Activated effector memory CD4-positive, alpha-beta T cell treated with anti-CD3 and anti-CD28 coated beads, Interleukin-2, amount 50 U/mL, for 16 hours (primary cell): Measurements from ENCODE around the gene PTPRD.

Experiments used
- DNase-seq: peaks from one replicate; pipeline ENCODE4 v3.0.0-alpha.2; 2020

The PTPRD gene

DNA sequence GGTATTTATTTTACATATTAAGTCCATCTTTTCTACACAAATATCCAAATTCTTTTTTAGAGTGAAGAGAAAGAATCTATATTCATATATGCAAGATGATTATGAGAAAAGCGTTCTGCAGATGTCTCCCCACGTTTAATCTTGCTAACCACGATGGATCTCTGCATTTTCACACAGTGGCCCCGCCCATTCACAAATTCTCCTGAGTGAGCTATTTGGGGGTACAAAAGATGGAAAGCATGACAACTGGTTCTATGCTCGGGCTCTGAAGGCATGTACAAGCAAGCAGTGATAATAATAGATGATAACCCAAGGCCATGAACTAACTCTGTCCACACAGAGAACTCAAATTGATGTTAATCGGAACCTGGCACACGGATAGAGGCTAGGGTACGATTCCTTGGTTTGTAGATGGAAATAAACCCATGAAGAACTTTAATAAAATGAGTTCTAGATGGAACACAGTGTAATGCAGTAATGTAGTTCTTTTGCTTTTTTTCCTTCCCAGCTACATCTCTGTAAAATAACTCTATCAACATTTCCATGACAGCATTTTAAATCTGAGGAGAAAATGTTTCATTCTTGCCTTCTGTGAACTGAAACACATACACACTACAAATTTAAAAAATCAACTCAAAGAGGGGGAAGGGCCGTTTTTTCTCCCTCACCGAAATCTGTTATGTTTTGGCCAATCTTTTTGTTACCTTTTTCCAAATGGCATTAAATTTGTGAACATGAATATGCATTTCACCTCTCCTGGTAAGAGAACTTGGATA, 1961.5 kb downstream of the PTPRD start:
- DNase-seq, result no peak

GRCh38 chr9:8649807-8650206, 1963.0 kb downstream of the PTPRD start:
- no peak for DNase-seq

- no peak for DNase-seq
These were observed 1963.6 kb downstream of the PTPRD start for GRCh38 chr9:8649160-8649559.

- no peak for DNase-seq
These were observed 1964.4 kb downstream of the PTPRD start for GRCh38 chr9:8648271-8648845.

DNA sequence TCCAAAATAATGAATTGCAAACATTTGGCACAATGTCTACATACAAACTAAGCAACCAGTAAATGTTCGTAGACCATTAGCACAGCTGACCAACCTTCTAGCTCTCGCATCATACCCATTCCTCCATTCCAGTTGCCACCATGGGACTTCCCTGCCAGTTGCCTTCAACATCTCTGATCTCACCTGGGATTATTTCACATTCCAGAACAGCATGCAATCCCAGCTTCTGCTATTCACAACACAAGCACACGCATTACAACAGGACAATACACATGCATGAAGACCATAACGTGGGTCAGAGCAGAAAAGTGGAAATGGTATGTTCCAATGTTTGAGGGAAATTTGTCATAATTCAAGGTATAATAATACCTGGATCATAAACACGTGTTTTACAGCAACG, 1965.0 kb downstream of the PTPRD start:
- DNase-seq, result no peak

- DNase-seq, result no peak
These were observed 1968.2 kb downstream of the PTPRD start for GRCh38 chr9:8644571-8644970.

DNA sequence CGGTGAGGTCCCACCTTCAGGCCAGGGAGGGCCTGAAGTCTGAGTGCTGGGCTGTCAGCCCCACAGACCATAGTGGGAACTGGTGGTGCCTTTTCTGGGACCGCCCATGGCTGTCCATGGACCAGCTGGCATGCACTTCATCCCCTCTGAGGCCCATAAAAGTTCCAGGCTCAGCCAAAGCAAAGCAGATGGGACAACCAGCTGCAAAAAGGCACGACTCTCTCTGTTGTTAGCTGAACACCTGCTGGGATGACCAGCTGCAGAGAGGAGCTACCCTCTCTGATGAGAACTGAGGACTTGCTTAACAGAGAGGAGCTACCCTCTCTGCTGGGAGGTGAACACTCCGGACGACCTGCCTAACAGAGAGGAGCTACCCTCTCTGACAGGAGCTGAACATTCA, 1968.9 kb downstream of the PTPRD start:
- no peak for DNase-seq

DNA sequence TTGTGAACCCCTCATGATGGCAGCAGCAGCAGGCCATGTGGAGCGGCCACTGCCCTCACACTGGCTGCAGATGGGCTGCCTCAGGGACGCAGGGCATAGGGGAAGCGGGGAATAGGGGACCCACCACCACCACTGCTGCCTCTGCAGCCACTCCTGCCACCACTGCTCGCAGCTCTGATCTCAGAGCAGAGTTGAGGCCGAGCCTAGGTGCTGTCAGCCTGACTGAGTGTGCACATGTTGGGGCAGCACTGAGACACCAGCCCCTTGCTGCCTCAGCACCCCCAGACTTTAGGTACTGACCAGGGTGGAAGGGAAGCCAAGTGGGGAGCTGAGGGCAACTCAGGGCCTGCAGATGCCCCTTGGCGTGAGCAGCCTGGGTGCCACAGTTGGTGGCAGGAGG, 1969.3 kb downstream of the PTPRD start:
- no peak for DNase-seq

DNA sequence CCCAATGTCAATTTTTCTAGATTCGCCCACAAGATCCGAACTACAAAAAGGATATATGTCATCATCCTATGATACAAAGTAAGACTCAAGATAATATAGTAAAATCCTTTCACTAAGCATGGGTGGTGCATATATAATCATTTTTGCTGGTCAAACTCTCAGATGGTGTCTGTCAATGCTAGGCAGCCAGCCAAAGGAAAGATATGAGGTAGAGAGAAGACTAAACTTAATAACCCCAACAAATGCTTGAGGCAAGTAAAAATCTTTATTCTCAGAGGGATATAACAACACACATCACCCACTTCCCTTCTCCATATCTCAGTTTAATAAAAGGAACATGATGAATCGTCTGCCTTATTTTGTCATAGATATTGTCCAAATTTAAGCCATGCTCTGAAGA, 1972.0 kb downstream of the PTPRD start:
- no peak for DNase-seq

DNA sequence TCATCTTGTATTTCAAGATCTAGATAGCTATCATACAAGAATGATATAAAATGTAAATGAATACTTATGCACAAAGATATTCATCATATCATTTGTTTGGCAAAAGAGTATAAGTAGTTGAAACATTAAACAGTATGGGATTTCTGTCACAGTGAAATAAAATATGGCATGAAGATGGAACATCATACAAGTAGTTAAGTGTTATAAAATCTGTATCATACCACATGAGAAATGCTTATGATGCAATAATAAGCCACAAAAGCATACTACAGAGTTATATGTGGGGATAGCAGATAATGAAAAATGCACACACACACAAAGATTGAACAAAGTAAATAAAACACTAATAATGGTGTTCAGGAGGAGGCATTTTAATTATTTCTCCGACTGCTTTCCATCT, 1975.2 kb downstream of the PTPRD start:
- DNase-seq, result no peak

DNA sequence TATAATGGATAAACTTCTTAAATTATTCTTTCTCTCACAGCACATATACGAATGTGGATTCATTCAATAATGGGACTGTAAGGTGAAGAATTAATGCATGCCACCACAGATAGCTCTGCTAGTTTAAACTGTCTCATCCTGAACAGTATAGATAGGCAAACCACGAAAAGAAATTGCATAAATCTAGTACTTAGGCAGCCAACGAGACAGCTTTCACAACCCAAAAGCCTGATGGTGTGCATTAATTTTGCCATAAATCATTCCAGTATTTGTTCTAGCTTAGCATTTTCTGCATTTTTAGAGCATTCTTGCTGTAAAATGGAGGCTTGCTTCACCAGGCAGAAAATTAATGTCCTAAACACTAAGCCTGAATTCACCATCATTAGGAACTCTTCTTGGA, 1979.0 kb downstream of the PTPRD start:
- no peak for DNase-seq

GRCh38 chr9:8632493-8632892, 1980.3 kb downstream of the PTPRD start:
- no peak for DNase-seq

- no peak for DNase-seq
These were observed 1984.0 kb downstream of the PTPRD start for GRCh38 chr9:8628791-8629190.

DNA sequence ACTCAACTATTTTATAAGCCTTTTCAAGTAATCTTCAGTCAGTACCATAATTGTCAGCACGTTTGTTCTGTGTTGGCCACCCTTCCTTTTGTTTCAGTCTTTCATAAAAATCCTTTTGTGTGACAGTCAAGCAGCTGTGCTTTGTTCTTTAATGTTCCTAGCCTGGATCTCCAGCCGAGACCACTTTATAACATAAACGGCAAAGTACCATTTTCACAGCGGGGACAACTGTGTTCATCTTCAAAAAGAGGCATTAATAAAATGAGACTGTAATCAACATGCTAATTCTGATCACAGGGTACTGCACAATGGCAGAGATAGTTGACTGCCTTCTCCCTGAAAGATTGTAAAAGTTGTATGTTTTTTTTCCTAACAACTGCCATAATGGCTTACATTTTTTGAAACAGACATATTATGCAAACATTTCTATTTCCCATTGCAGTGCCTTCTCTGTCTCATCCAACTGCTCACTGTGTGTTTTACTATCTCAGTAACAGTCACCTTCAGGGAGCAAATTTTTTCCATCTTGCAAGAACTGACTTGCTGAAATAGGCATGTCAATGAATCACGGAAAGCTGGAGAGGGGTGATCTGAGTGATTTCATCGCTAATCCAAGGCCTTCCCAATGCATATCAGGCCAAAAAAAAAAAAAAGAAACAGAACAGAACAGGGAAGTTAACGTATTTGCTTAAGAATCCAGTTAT, 1984.7 kb downstream of the PTPRD start:
- DNase-seq, result no peak

- DNase-seq, result no peak
These were observed 1989.9 kb downstream of the PTPRD start for GRCh38 chr9:8622871-8623270.

DNA sequence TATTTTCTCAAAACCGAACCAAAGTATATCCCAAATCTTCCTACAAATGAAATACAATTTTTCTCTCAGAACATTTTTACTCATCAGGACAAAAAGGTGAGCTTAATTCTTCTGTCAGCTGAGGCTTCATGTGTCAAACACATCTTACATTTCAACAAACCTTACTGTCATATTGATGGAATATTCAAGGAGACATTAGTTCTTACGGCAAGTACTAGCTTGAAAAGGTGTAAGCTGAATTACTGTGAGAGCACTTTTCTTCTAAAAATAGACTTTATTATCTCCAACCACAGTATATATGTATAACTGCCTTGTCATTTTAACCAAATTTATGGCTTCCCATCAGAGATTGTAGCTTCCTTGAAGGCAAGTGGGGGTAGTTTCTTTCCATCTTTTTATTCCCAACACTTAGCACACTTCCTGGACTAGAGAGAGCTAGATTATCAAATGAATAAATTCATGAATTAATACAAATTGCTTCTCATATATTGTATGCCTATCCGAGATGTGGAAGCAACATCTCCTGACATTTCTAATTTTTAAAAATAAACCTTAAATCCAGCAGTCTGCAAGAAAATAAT, 1990.5 kb downstream of the PTPRD start:
- no peak for DNase-seq

DNA sequence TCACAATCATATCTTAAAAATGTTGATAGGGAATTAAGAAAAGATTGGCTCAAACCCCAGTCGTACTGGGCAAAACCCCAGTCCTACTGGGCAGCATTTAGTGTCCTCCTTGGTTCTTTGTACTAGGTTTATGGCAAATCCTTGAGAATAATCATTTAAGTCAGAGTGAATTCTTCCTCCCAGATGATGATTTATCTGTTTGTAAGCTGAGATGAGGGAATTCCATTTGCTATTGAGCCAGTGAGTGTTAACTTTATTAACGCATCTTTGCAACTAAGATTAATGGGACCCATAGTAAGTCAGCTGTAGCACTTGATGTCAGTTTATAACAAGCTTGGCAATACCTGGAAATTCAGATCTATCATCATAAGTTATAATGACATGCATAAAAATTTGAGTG, 1991.4 kb downstream of the PTPRD start:
- no peak for DNase-seq

DNA sequence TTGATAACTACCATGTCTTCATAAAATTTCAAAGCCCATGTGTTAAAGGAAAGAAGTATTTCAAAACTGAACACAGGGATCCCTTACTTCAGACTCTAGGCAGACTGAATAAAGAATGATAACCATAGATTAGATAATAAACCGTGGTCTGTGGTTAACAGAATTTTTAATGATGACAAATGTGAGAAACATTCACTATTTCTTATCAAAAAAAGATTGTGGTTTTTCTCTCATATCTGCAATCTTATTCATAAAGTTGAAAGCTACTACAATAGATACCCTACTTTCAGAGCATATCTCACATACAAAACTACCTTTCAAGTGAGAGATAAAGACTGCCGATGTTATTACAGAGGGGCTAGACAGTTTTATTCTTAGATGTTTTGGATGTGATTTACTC, 1996.4 kb downstream of the PTPRD start:
- no peak for DNase-seq

- no peak for DNase-seq
These were observed 1997.8 kb downstream of the PTPRD start for GRCh38 chr9:8614926-8615440.

- DNase-seq, result no peak
These were observed 1999.4 kb downstream of the PTPRD start for GRCh38 chr9:8613346-8613825.

GRCh38 chr9:8611153-8611552, 2001.6 kb downstream of the PTPRD start:
- DNase-seq, result no peak

GRCh38 chr9:8610256-8610655, 2002.5 kb downstream of the PTPRD start:
- no peak for DNase-seq

GRCh38 chr9:8605096-8605495, 2007.7 kb downstream of the PTPRD start:
- no peak for DNase-seq

- no peak for DNase-seq
These were observed 2008.6 kb downstream of the PTPRD start for GRCh38 chr9:8604201-8604600.
